Panc1 (cell line): ENCODE measurements around the gene PRKCZ. TPM values are rescaled to one million over a fixed set of nuclear protein-coding genes. Genes with fewer than 3 reads are reported as not detected.

Experiments
- ATAC-seq: fragments of 200-7000 bp; cut with Tn5 transposase; 2 replicates; pipeline ENCODE4 v1.9.1; 2020; ENCODE audit warnings: mild to moderate bottlenecking, moderate library complexity
- BruUV-seq: library from RNA; stranded (reverse); fragments of 400-500 nt; replicated peaks from 2 replicates; lab custom pipeline; 2021; lab: Mats Ljungman, UMichigan
- CTCF ChIA-PET: fragments of 300-600 bp; sonication (Branson Sonifier 250); formaldehyde crosslinking; loops from one replicate; lab custom pipeline; 2022; ENCODE audit warnings: antibody characterized with exemption; lab: Charles Lee
- POLR2A ChIA-PET: fragments of 300-600 bp; sonication (Branson Sonifier 250); formaldehyde crosslinking; loops from one replicate; lab custom pipeline; 2022; ENCODE audit warnings: antibody characterized with exemption; lab: Charles Lee
- DNase-seq: peaks from one replicate; pipeline ENCODE4 v3.0.0-alpha.2; 2010; ENCODE audit warnings: low read depth, low spot score
- H3K27ac ChIP-seq: 2 replicates; pipeline ENCODE4 v1.5.1; 2011; ENCODE audit warnings: mild to moderate bottlenecking, low read length, inconsistent platforms
- H3K27me3 ChIP-seq: fragments of 200-500 bp; sonication (Bioruptor generic); 2 replicates; pipeline ENCODE4 v1.6.0; 2014; ENCODE audit warnings: low read length, inconsistent platforms; ENCODE audit not compliant: control insufficient read depth, insufficient read depth
- H3K36me3 ChIP-seq: fragments of 200-500 bp; sonication (Bioruptor generic); 2 replicates; pipeline ENCODE4 v1.5.1; 2014; ENCODE audit warnings: inconsistent platforms, mild to moderate bottlenecking, low read length, moderate library complexity; ENCODE audit not compliant: control insufficient read depth, insufficient read depth
- H3K4me1 ChIP-seq: 2 replicates; pipeline ENCODE4 v1.5.1; 2011; ENCODE audit warnings: inconsistent platforms, mild to moderate bottlenecking, low read length, moderate library complexity; ENCODE audit not compliant: control insufficient read depth, insufficient read depth
- H3K4me3 ChIP-seq, 2 experiments: 2 replicates each; pipeline ENCODE4 v1.5.1; 2011 to 2012; ENCODE audit warnings: low read depth in 2 of 2, low read length in 2 of 2, mild to moderate bottlenecking in 2 of 2, inconsistent platforms in 1 of 2, moderate library complexity in 1 of 2
- H3K9me3 ChIP-seq: fragments of 200-500 bp; sonication (Bioruptor generic); 2 replicates; pipeline ENCODE4 v1.5.1; 2014; ENCODE audit warnings: low read depth, mild to moderate bottlenecking, inconsistent platforms, low read length, moderate library complexity; ENCODE audit not compliant: control insufficient read depth, insufficient read depth
- CTCF ChIP-seq: fragments of 450-650 bp; IDR thresholded peaks from 2 replicates; pipeline ENCODE4 v1.5.1; 2017; ENCODE audit warnings: mild to moderate bottlenecking
- POLR2AphosphoS5 ChIP-seq: IDR thresholded peaks from 2 replicates; pipeline ENCODE4 v1.6.1; 2012; ENCODE audit warnings: mild to moderate bottlenecking, low read depth, low read length, moderate library complexity
- REST ChIP-seq, 2 experiments: IDR thresholded peaks; 2 replicates each; pipeline ENCODE4 v1.6.1; 2011 to 2012; ENCODE audit warnings: low read depth in 2 of 2, control low read depth in 1 of 2, low read length in 1 of 2, mild to moderate bottlenecking in 1 of 2, moderate library complexity in 1 of 2; ENCODE audit not compliant: insufficient read depth in 1 of 2
- SIN3A ChIP-seq: IDR thresholded peaks from 2 replicates; pipeline ENCODE4 v1.6.1; 2012; ENCODE audit warnings: low read depth, mild to moderate bottlenecking, low read length, moderate library complexity, borderline replicate concordance; ENCODE audit not compliant: insufficient read depth
- TCF7L2 ChIP-seq: IDR thresholded peaks from 2 replicates; pipeline ENCODE4 v1.6.1; 2011; ENCODE audit warnings: mild to moderate bottlenecking, low read depth, low read length, inconsistent platforms
- in situ Hi-C: cut with HindIII; loops from 2 replicates; pipeline ENCODE4 v1.10.0; 2016; ENCODE audit warnings: low sequenced_read_pairs, low pct_unique_long_range_greater_than_20kb
- intact Hi-C: fragments of 100-400 bp; cut with micrococcal nuclease; formaldehyde crosslinking; loops from one replicate; pipeline ENCODE4 v1.10.0; 2022; ENCODE audit not compliant: unreplicated experiment
- total RNA-seq: library from RNA; stranded (reverse); gene quantifications from one replicate; pipeline ENCODE4 v1.2.1, GENCODE V29; 2021; ENCODE audit not compliant: unreplicated experiment

Gene PRKCZ
- total RNA-seq, 1 experiment from 2014 or later: 26.7 TPM

DNA sequence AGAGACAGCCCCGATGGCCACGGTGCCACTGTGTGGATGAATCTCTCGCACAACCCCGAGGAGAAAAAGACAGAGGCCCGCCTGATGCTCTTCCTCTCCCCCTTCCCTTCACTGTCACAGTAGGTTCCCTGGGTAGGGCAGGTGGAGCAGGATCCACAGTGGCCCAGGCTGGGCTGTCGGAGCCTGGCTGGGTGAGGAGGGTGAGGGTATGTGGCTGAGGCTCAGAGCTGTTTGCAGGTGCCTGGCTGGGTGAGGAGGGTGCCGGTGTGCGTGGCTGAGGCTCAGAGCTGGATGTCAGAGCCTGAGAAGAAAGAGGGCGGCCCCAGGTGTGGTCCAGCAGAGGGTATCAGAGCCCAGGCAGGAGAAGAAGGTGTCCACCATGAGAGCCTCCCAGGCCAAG is 49.4 kb upstream of the PRKCZ start:
- Histone ChIP-seq H3K4me1 (no peaks in the 10 kb centered on the region), H3K9me3 (no peaks in the 10 kb centered on the region), H3K36me3 (no peaks in the 10 kb centered on the region), H3K27ac (no peak overlapping the region), H3K27me3 (no peaks in the 10 kb centered on the region), H3K4me3 (no peak overlapping the region)
- intact Hi-C loops (no loop called here), in situ Hi-C loops (no loop called here)
- ChIA-PET POLR2A (no interaction called here), CTCF (interaction anchor here (0.6 to 0.8 kb wide), 2 partner anchors 15 to 44 kb away, joined by 3 read pairs; no protein-coding TSS in a partner anchor)
- ATAC-seq (peak; percentile 56; the same call in 1 of the 2 replicates), DNase-seq (no peak)
- no TSS peak for BruUV-seq
- TF ChIP-seq CTCF (no peak), REST (IDR thresholded peaks at IDR 0.05; ENCODE audit: insufficient read depth in 1 of 2, low read depth in 2 of 2, low read length in 1 of 2) (no peak), POLR2AphosphoS5 (no peak), TCF7L2 (no peak), SIN3A (no peak)

DNA sequence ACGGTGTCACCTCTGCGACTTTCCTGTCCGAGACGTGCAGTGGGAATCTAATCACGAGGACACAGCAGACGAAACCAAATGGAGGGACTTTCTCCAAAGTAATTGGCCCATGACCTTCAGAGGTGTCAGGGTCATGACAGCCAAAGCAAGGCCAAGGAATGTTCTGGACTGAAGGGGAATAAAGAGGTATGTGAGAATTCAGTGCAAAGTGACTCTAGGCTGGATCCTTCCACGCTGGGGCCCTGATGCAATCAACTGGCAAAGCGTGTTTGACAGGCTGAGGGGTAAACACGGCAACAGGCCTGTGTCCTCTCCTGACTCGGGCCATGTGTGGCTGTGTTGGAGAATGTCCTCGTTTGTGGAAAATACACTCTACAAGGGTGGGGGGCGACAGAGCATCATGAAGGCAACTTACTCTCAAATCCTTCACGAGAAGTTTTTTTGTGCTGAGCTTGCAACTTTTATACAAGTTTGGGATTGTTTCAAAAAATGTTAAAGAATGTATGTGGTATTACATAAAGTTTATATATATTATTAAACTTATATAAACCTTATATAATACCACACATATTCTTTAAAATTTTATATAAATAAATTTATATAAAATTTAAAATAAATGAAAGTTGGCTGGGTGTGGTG is 48.3 kb upstream of the PRKCZ start:
- ChIA-PET CTCF (no interaction called here), POLR2A (no interaction called here)
- in situ Hi-C loops: no loop called here
- Histone ChIP-seq H3K4me1 (no peaks in the 10 kb centered on the region), H3K9me3 (no peaks in the 10 kb centered on the region), H3K27me3 (no peaks in the 10 kb centered on the region), H3K36me3 (no peaks in the 10 kb centered on the region), H3K27ac (no peak overlapping the region), H3K4me3 (no peak overlapping the region)
- TF ChIP-seq SIN3A: no peak
- TF ChIP-seq TCF7L2: no peak
- no peak for TF ChIP-seq REST (IDR thresholded peaks at IDR 0.05; ENCODE audit: insufficient read depth in 1 of 2, low read depth in 2 of 2, low read length in 1 of 2)
- TF ChIP-seq POLR2AphosphoS5: no peak
- no peak for TF ChIP-seq CTCF
- ATAC-seq: no peak
- intact Hi-C loops: no loop called here
- DNase-seq: no peak
- BruUV-seq: no TSS peak
